ENCODE measurements around the gene WNT16.
"Not testable (repeated sequence)": the region's sequence is repeated elsewhere in the genome, so short reads cannot be mapped to it uniquely, and the experiment has no call there.

Gene WNT16, protein sequence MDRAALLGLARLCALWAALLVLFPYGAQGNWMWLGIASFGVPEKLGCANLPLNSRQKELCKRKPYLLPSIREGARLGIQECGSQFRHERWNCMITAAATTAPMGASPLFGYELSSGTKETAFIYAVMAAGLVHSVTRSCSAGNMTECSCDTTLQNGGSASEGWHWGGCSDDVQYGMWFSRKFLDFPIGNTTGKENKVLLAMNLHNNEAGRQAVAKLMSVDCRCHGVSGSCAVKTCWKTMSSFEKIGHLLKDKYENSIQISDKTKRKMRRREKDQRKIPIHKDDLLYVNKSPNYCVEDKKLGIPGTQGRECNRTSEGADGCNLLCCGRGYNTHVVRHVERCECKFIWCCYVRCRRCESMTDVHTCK

DNA sequence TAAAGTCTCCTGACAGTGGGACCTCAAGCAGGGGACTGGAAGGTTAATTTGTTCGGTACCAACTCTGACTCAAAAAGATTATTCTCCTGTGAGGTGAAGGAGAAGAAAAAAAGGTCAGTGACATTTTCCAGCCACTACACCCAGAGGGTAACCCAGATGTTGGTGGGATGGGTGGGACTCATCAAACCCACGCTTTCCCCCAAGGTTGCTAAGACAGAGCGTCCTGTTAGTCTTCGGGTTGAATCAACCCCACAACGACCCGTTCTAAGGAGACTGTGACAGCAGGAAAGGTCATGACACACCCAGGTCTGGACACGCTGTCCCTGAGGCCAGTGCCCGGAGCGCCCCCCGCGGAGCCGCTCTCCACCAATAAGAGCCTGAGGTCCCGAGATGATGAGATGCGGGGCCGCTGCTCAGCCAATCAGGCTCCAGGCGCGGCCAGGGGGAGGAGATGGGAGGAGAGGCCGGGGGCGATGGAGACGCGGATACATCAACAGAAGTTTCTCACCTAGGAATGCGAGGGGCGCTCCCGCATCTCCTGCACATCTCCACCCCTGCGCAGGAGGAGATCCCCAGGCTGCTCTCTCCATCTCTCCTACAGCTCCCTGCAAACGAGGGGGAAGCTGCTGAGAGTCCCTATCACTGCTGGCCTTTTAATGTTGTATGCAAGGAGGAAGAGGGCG, at the start of gene WNT16:
TSS of gene WNT16 (plus strand) at position 493 of the 683 bp plus-strand sequence. CDS start 293 bp downstream, outside the sequence.
- peak; percentile 57 for DNase-seq

DNA sequence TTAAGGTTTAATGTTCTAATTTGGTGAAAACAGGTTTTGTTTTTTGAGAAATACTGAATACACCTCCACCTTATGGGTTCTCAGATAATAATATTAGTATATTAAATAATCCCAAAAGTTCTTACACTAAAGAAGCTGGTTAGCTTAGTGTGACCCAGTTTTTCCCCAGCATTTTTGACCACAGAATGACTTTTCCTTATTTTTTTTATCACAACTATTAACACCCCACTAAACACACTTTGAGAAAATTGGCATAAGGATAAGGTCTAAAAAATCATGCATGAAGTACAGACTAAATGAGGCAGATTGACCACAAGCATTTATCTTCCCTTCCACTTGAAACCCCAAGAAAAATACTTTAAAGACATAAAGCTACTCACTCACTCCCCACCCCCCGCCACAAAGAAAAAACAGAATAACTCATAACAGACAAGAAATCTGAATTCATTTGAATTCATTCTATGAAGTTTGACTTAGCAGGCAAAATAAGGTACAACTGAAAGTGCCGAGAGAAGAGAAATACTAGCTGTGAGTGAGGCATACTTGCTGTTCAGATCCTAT, 49.7 kb upstream of the WNT16 start:
- DNase-seq: no peak

DNA sequence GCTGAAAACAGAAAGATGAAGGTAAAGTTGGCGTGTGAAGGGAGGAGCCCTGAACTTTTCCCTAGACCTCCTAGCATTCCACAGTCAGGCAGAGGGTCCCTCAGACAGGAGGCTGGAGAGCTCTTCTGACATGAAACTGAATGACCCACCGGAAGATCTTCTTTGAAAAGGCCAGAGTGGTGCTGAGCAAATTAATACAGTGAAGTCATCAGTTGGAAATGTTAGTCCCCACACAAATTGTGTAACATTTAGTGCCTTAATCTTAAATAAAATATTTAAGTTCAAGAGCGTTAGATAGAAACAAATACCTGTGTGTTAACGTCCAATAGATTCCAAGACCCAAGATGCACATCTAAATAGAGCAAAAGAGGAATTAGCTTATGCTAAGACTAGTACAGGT, 49.0 kb upstream of the WNT16 start:
- no peak for DNase-seq

DNA sequence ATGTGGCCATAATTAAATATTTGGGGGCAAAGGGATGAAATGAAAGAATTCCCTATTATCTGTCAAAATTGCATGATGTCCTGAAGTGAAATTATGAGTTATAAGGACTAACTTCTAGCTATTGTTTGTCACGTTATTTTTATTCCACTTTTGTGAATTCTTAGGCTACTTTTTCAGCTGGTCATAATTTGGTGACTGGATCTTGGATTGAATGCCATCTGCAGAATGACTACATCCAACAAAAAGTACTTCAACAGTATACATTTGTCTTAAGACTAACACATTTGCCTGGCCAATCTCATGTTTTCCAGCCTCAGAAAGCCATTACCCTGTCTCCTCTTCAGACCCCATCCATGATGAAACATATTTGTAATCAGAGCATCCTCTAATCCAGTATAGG, 48.1 kb upstream of the WNT16 start:
- DNase-seq: no peak

DNA sequence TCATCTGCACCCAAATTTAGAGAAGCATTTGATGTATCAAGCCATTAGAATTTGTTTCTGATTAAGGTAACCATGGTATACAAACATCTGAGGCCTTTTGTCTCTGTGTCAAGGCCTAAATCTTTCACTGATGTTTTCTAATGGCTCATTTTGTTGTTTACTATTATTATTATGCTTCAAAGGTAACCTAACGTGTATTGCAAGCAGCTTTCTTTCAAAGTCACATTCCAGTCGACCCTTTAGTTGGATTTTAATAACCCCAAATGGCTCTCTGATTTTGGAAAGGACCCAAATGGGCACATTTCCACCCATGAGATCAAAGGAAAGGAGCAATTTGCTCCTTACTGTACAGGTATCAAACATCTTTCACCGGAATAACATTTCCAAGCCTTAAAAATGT, 46.7 kb upstream of the WNT16 start:
- DNase-seq: no peak

DNA sequence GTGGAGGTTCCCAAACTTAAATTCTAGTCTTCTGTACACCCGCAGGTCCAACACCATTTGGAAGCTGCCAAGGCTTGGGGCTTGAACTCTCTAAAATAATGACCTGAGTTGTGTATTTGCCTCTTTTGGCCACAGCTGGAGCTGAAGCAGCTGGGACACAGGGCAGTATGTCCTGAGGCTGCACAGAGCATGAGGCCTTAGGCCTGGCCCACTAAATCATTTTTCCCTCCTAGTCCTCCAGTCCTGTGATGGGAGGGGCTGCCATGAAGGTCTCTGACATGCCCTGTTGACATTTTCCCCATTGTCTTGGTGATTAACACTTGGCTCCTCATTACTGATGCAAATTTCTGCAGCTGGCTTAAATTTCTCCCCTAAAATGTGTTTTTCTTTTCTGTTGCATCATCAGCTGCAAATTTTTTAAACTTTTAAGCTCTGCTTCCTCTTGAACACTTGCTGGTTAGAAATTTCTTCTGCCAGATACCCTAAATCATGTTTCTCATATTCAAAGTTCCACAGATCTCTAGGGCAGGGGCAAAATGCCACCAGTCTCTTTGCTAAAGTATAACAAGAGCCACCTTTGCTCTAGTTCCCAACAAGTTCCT, 43.6 kb upstream of the WNT16 start:
- no peak for DNase-seq

DNA sequence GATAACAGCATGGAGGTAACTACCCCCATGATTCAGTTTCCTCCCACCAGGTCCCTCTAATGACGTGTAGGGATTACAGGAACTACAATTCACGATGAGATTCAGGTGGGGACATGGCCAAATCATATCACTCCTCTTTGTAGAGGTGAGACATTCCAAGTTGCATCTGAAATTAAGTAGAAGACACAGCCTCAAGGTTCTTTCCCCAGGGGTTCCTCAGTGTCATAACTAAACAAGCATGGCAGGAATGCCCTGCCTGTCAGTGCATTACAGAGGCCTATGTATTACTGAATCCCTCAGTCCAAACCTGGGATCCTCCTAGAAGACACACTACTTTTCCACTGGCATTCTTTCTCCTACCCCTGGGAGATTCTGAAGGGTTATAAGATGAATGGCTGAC, 42.6 kb upstream of the WNT16 start:
- DNase-seq: no peak

DNA sequence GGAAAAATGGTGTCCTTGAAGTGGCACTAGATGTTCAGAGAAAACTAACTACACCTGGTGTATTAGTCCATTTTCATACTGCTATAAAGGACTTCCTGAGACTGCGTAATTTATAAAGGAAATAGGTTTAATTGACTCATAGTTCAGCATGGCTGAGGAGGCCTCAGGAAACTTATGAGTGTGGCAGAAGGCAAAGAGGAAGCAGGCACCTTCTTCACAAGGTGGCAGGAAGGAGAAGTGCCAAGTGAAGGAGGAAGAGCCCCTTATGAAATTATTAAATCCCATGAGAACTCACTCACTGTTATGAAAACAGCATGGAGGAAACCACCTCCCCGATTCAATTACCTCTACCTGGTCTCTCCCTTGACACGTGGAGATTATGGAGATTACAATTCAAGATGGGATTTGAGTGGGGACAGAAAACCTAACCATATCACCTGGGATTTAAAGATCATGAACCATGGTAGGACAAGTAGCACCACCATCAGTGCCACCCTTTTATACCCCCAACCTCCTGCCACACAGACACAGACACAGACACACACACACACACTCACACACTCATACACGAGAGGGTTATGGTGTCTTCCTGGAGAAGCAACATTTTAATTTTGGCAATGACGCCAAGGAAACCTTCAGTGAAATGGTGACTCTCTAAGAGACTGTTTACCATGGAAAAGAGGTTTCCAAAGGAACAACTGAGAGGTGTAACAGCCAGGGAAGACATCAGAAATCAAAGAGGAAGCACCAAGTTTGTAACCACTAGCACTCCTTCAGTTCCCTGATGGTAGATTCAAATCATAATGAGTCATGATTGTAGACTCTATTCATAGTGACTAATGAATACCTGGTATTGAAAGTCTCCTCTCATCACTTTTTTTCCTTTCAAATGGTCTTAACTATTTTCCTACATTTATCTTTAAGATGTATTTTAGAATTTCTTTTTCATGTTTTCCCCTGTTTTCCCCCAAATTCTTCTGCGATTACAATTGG, 41.8 kb upstream of the WNT16 start:
- DNase-seq: no peak

DNA sequence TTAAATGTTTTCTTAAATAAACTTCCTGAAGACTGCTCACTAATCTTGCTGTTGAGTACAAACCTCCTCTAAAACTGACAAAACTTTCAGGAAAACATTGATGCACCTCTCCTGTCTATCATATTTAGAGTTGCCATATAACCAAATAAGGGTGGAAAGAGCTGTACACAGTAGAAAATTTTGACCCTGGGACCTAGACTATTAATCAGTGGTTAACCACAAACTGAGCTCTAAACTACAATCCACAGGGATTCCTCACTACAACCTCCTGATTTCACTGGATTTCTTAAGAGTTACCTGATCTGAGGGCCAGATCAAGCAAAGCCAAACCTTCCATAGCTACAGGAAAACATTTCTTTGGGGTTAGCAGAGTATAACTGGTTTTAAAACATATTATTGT, 39.9 kb upstream of the WNT16 start:
- no peak for DNase-seq

DNA sequence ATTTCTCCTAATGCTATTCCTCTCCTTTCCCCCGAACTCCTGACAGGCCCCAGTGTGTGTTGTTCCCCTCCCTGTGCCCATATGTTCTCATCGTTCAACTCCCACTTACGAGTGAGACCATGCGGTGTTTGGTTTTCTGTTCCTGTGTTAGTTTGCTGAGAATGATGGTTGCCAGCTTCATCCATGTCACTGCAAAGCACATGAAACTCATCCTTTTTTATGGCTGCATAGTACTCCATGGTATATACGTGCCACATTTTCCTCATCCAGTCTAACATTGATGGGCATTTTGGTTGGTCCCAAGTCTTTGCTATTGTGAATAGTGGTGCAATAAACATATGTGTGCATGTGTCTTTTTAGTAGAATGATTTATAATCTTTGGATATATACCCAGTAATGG, 38.9 kb upstream of the WNT16 start:
- not testable (repeated sequence) for DNase-seq

- DNase-seq: no peak
Observed at GRCh38 chr7:121294448-121294992, 34.3 kb upstream of the WNT16 start.

GRCh38 chr7:121297843-121298242, 31.0 kb upstream of the WNT16 start:
- no peak for DNase-seq

DNA sequence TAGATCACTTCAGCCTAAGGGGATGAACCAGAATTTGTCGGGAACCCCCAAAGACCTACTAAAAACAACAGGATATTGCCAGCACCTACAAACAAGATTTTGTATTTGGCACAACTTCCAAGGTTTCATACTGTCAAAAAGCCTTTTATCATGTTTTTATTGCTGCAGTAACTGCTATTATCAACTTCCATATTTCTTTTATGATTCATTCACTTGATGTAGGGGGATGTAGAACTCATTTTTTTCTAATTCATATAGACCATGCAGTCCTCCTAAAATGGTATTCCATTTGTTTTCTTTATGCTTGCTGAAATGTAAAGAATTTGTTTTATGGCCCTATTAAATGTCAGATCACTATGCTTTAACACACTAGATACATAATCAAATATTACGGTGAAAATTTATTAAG, 30.0 kb upstream of the WNT16 start:
- DNase-seq: no peak

DNA sequence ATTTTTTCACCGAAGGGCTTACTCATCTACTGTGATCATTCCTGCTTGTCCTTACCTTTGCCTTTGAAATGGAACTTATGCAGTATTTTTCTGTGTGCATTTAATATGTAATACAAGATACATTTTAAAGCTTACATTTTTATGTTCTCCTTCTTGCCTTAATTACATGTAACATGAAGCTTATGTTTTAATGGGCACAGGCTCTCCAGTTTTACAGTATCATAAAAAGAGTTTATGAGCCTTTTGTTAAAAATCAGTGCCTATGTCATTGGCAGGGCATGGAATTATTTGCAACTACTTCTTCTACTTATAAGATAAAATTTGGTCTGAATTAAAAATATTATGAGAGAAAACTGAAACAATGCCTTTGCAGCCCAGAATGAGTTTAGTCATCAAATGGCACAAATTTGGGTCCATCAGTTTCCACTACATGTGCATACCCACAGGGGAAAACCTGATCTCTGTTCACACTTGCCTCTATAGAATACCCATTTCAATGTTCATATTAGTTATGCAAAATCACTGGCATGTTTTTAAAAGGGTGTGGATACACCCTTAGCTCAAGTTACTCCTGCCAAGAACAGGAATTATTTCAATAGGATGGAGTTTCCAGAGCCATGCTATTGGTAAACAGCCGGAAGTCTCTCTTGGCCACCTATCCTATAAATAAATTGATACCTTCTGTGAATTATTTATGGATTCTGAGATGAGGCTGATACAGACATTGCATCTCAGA, 27.9 kb upstream of the WNT16 start:
- no peak for DNase-seq

GRCh38 chr7:121301446-121302213, 27.2 kb upstream of the WNT16 start:
- DNase-seq: no peak

GRCh38 chr7:121302214-121302745, 26.5 kb upstream of the WNT16 start:
- DNase-seq: no peak

GRCh38 chr7:121303422-121304101, 25.2 kb upstream of the WNT16 start:
- no peak for DNase-seq

DNA sequence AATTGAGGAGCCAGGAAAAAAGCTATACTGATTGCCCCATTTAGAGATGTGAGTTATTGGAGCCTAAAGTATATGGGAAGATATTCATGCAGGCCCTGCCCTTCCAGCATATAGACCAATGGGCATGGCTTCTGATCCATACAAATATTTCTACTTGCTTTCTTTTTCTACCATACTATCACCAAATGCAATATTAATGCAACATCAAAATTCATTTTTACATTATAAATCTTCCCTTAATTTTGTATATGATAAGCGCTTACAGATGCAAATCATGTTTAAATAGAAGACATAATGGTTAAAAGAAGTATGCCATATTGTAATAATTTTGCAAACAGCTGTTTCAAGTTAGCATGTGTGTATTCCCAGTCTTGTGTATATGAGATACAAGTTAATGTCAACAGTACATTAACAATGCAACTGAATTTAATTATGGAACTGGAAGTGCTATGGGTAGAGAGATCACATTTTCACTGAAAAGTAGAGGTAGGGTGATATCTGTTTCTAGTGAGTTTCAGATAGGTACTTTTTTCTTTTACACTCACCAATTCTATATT, 24.6 kb upstream of the WNT16 start:
- no peak for DNase-seq

GRCh38 chr7:121305109-121305508, 23.7 kb upstream of the WNT16 start:
- no peak for DNase-seq
